ENCODE measurements around the gene PDCL2. TPM values are rescaled to one million over a fixed set of nuclear protein-coding genes. Genes with fewer than 3 reads are reported as not detected.

Gene PDCL2
- total RNA-seq, 1 experiment from 2014 or later: not detected

DNA sequence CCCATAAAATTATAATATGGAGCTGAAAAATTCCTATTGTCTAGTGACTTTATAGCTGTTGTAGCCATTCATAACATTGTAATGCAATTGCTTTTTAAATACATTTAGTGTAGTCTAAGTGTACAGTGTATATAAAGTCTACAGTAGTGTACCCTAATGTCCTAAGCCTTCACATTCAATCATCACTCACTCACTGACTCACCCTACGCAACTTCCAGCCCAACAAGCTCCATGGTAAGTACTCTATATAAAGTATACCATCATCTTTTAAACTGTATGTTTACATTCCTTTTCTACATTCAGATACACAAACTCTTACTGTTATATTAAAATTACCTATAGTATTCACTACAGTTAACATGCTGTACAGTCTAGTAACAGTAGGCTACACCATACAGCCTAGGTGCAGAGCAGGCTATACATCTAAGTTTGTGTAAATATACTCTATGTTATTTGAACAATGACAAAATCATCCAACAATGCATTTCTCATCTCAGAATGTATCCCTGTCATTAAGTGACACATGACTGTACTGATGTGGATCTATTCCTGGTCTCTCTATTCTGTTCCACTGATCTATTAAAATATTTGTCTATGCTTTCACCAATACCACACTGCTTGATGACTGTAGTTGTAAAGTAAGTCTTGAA, 79.0 kb downstream of the PDCL2 start:
- DNase-seq: no peak
- no peaks in the 10 kb centered on the region for H3F3A ChIP-seq (ENCODE audit: insufficient read depth, low read depth)
- no peaks in the 10 kb centered on the region for H3K36me3 ChIP-seq (ENCODE audit: low read depth)
- no peak overlapping the region for H3K4me3 ChIP-seq
- intact Hi-C loops (cut with micrococcal nuclease; ENCODE audit: unreplicated experiment): no loop called here
- no peaks in the 10 kb centered on the region for H3K79me2 ChIP-seq (ENCODE audit: low read depth)
- TF ChIP-seq, protein P1, sequence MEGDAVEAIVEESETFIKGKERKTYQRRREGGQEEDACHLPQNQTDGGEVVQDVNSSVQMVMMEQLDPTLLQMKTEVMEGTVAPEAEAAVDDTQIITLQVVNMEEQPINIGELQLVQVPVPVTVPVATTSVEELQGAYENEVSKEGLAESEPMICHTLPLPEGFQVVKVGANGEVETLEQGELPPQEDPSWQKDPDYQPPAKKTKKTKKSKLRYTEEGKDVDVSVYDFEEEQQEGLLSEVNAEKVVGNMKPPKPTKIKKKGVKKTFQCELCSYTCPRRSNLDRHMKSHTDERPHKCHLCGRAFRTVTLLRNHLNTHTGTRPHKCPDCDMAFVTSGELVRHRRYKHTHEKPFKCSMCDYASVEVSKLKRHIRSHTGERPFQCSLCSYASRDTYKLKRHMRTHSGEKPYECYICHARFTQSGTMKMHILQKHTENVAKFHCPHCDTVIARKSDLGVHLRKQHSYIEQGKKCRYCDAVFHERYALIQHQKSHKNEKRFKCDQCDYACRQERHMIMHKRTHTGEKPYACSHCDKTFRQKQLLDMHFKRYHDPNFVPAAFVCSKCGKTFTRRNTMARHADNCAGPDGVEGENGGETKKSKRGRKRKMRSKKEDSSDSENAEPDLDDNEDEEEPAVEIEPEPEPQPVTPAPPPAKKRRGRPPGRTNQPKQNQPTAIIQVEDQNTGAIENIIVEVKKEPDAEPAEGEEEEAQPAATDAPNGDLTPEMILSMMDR (conservative IDR thresholded peaks at IDR 0.05): no peak
- BruUV-seq (replicated peaks): no TSS peak
- H3K9me2 ChIP-seq (ENCODE audit: insufficient read depth): no peaks in the 10 kb centered on the region
- no peaks in the 10 kb centered on the region for H3K9me3 ChIP-seq (ENCODE audit: insufficient read depth, low read depth)
- H3K4me1 ChIP-seq (replicated peaks; ENCODE audit: insufficient read depth): no peaks in the 10 kb centered on the region
- no peak overlapping the region for H3K27ac ChIP-seq
- H3K27me3 ChIP-seq (ENCODE audit: insufficient read depth, low read depth): no peaks in the 10 kb centered on the region
- POLR2A ChIA-PET (ENCODE audit: unreplicated experiment): no interaction called here
- no peak overlapping the region for H2AFZ ChIP-seq
- H3K4me2 ChIP-seq: no peak overlapping the region
- H4K20me1 ChIP-seq (ENCODE audit: insufficient read depth): no peaks in the 10 kb centered on the region
- CTCF ChIA-PET: no interaction called here

DNA sequence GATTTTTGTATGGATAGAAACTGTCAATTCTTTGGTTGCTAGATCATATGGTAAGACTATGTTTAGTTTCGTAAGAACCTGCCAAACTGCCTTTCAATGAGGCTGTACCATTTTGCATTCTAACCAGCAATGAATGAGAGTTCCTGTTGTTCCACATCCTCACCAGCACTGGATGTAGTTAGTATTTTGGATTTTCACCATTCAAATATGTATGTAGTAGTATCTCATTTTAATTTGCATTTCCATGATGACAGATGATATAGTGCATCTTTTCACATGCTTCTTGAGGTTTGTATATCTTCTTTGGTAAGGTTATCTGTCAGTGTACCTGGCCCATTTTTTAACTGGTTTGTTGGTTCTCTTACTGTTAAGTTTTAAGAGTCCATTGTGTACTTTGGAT, 80.0 kb downstream of the PDCL2 start:
- intact Hi-C loops (cut with micrococcal nuclease; ENCODE audit: unreplicated experiment): no loop called here
- Histone ChIP-seq H3K27me3 (ENCODE audit: insufficient read depth, low read depth) (no peaks in the 10 kb centered on the region), H2AFZ (no peak overlapping the region), H4K20me1 (ENCODE audit: insufficient read depth) (no peaks in the 10 kb centered on the region), H3K9me3 (ENCODE audit: insufficient read depth, low read depth) (no peaks in the 10 kb centered on the region), H3K4me1 (replicated peaks; ENCODE audit: insufficient read depth) (no peaks in the 10 kb centered on the region), H3K36me3 (ENCODE audit: low read depth) (no peaks in the 10 kb centered on the region), H3K9me2 (ENCODE audit: insufficient read depth) (no peaks in the 10 kb centered on the region), H3K4me2 (no peak overlapping the region), H3K79me2 (ENCODE audit: low read depth) (no peaks in the 10 kb centered on the region), H3F3A (ENCODE audit: insufficient read depth, low read depth) (no peaks in the 10 kb centered on the region), H3K4me3 (no peak overlapping the region), H3K27ac (no peak overlapping the region)
- no TSS peak for BruUV-seq (replicated peaks)
- ChIA-PET POLR2A (ENCODE audit: unreplicated experiment) (no interaction called here), CTCF (no interaction called here)
- TF ChIP-seq EZH2 (IDR thresholded peaks at IDR 0.05; ENCODE audit: low read depth): no peak
- TF ChIP-seq, protein P1 (conservative IDR thresholded peaks at IDR 0.05): no peak
- DNase-seq: no peak

DNA sequence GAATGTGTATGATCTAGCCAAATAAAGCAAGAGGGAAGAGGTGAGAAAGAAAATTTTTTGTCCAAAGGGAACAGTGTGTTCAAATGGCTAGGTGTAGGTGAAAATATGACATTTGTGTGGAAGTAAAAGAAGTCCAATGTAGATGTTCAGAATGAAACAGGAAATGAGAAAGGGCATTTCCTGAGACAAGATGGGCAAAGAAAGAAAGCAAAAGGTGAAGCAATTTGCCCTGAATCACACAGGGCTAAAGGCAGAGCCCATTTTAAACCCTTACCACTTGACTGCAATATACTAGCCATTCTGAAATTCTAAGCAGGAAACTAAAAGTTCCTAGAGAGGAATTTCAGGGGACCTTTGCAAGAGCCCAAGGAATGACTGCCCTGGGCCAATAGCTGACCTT, 81.4 kb downstream of the PDCL2 start:
- Histone ChIP-seq H3K4me2 (no peak overlapping the region), H3K4me1 (replicated peaks; ENCODE audit: insufficient read depth) (no peaks in the 10 kb centered on the region), H3K79me2 (ENCODE audit: low read depth) (no peaks in the 10 kb centered on the region), H3K27ac (no peak overlapping the region), H3K27me3 (ENCODE audit: insufficient read depth, low read depth) (no peaks in the 10 kb centered on the region), H3K4me3 (no peak overlapping the region), H3F3A (ENCODE audit: insufficient read depth, low read depth) (no peaks in the 10 kb centered on the region), H3K36me3 (ENCODE audit: low read depth) (no peaks in the 10 kb centered on the region), H2AFZ (no peak overlapping the region), H3K9me2 (ENCODE audit: insufficient read depth) (no peaks in the 10 kb centered on the region), H4K20me1 (ENCODE audit: insufficient read depth) (no peaks in the 10 kb centered on the region), H3K9me3 (ENCODE audit: insufficient read depth, low read depth) (no peaks in the 10 kb centered on the region)
- POLR2A ChIA-PET (ENCODE audit: unreplicated experiment): no interaction called here
- no TSS peak for BruUV-seq (replicated peaks)
- CTCF ChIA-PET: interaction anchor here (0.6 kb wide), 1 partner anchor 166 kb away, joined by 7 read pairs; no protein-coding TSS in a partner anchor
- no peak for TF ChIP-seq EZH2 (IDR thresholded peaks at IDR 0.05; ENCODE audit: low read depth)
- TF ChIP-seq, protein P1 (conservative IDR thresholded peaks at IDR 0.05): no peak
- intact Hi-C loops (cut with micrococcal nuclease; ENCODE audit: unreplicated experiment): no loop called here
- DNase-seq: no peak

Measured in PC-9 (cell line).